ENCODE results near the gene MRPS18A.

DNA sequence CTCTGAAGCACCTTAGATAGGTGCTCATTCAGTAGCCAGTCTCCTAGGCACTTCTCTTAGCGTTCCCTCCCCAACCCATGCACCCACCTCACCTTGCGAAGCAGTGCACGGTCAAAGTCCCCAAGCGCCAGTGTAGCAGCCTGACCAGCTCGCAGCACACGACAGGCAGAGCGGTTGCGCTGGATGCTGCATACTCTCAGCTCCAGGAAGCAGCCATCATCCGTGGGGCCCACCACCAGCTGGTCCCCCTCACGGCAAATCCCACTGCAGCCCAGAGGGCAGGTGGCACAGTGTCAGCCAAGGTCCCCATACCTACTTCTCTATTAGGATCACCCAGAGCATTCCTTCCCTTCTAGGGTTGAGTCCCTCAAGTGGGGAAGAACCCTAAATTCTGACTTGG lies 65.0 kb downstream of the MRPS18A start:
- TF ChIP-seq, protein P1, sequence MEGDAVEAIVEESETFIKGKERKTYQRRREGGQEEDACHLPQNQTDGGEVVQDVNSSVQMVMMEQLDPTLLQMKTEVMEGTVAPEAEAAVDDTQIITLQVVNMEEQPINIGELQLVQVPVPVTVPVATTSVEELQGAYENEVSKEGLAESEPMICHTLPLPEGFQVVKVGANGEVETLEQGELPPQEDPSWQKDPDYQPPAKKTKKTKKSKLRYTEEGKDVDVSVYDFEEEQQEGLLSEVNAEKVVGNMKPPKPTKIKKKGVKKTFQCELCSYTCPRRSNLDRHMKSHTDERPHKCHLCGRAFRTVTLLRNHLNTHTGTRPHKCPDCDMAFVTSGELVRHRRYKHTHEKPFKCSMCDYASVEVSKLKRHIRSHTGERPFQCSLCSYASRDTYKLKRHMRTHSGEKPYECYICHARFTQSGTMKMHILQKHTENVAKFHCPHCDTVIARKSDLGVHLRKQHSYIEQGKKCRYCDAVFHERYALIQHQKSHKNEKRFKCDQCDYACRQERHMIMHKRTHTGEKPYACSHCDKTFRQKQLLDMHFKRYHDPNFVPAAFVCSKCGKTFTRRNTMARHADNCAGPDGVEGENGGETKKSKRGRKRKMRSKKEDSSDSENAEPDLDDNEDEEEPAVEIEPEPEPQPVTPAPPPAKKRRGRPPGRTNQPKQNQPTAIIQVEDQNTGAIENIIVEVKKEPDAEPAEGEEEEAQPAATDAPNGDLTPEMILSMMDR (IDR thresholded peaks at IDR 0.05), result no peak
- no peak for TF ChIP-seq EZH2 (IDR thresholded peaks at IDR 0.05; ENCODE audit: borderline replicate concordance, insufficient read depth, low read depth, low read length, poor library complexity, severe bottlenecking)

All from B cell (primary cell).